SHP77 treated with DMSO at 0.1 percent for 48 hours (cell line): ENCODE measurements around the gene SEZ6L2.
"Not testable (repeated sequence)": the region's sequence is repeated elsewhere in the genome, so short reads cannot be mapped to it uniquely, and the experiment has no call there.

ENCODE experiments used
- DNase-seq: peaks from one replicate; lab custom pipeline; 2025; lab: John Stamatoyannopoulos, UW

The SEZ6L2 gene

DNA sequence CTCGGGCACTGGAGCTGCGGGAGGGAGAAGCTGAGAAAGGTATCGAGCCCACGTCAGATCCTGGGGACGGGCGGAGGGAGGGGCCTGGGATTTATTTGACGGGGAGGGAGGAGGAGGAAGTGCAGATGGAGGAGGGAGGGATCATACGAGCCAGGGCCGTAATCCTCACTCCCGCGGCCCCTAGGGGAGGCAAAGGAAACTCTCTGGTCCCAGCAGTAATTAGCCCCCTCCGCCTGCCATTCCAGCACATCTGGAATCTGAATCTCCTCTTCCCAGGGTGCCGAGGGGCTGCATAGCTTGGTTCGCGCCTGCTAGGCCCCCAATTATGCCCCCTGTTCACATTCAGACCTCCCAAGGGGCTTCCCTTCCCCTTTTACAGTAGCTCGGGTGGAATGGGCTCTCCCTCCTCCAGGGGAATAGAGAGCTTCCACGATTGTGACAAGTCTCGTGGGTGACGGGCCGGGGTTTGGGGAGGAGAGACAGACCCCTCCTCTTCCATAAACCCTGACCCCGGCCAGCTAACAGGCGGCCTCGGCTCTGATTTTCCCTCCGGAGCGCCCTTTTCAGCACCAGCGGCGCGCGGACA lies at the start of gene SEZ6L2:
SEZ6L2 (minus strand) TSS at position 35 of the 586 bp plus-strand sequence. CDS start 531 bp downstream, outside the sequence.
- DNase-seq = peak; percentile 91

DNA sequence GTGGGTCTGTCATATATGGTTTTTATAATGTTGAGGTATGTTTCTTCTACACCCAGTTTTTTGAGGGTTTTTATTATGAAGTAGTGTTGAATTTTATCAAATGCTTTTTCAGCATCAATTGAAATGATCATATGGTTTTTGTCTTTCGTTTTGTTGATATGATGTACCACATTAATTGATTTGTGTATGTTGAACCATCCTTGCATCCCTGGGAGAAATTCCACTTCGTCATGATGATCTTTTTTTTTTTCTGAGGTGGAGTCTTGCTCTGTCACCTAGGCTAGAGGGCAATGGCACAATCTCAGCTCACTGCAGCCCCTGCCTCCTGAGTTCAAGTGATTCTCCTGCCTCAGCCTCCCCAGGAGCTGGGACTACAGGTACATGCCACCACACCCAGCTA lies 48.5 kb upstream of the SEZ6L2 start:
- DNase-seq = no peak

DNA sequence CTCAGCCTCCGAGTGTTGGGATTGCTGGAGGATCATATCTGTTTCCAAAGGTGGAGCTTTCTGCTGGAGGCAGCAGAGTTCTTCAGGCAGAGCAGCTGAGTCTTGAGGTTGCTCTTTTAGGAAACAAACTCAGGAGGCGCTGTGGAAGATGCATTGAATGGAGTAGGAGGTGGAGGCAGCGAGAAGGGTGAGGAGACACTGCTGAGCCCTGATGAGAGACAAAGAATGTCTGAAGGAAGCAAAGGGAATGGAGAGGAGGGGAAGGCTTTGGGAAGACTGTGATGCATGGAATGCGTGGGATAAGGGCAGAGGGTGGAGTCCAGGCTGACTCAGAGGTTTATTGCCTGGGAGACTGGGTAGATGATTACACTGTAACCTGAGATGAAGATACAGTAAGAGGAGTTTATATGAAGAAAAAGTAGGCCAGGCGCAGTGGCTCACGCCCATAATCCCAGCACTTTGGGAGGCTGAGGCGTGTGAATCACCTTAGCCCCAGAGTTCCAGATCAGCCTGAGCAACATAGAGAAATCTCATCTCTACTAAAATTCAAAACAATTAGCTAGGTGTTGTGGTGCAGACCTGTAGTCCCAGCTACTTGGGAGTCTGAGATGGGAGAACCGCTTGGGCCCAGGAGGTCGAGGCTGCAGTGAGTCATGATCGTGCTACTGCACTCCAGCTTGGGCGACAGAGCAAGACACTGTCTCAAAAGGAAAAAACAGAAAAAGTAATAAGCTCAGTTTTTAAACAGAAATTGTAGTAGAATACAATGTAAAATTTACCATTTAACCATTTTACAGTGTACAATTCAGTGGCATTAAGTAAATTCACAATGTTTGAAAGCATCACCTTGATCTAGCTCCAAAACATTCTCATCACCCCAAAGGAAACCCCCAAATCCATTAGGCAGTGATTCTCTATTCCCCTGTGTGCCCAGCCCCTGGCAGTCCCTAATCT lies 44.8 kb upstream of the SEZ6L2 start:
- peak; percentile 53 for DNase-seq

DNA sequence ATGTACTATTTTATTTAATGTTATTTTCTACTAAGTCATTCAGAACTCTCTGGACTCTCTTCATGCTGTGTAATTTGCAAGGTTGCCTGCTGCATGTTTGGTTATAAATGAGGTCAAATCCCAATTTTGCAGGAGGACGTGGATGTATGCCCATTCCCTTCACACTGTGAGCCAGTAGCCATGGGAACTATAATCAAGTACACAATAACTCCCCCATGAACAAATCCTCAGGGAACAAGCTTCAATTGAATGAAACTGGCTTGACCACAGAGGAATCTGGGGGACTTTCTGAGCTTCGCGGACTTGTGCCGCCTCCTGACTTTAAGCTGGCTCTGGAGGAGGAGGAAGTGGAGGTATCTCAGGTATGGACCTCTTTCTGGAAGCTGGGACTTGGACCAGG lies 41.3 kb upstream of the SEZ6L2 start:
- DNase-seq = no peak

- not testable (repeated sequence) for DNase-seq
Measured at GRCh38 chr16:29931750-29932149, 32.4 kb upstream of the SEZ6L2 start.

GRCh38 chr16:29927070-29927905 lies 27.9 kb upstream of the SEZ6L2 start:
- no peak for DNase-seq

- no peak for DNase-seq
Measured at GRCh38 chr16:29926711-29927052, 27.3 kb upstream of the SEZ6L2 start.

- DNase-seq = peak; percentile 86
Measured at GRCh38 chr16:29925781-29926710, 26.7 kb upstream of the SEZ6L2 start, which contains the start of gene KCTD13. TSS of gene KCTD13 (minus strand) at chr16:29926226. CDS start at chr16:29926033, 193 bp downstream.

GRCh38 chr16:29925105-29925756 lies 25.9 kb upstream of the SEZ6L2 start:
- no peak for DNase-seq

DNA sequence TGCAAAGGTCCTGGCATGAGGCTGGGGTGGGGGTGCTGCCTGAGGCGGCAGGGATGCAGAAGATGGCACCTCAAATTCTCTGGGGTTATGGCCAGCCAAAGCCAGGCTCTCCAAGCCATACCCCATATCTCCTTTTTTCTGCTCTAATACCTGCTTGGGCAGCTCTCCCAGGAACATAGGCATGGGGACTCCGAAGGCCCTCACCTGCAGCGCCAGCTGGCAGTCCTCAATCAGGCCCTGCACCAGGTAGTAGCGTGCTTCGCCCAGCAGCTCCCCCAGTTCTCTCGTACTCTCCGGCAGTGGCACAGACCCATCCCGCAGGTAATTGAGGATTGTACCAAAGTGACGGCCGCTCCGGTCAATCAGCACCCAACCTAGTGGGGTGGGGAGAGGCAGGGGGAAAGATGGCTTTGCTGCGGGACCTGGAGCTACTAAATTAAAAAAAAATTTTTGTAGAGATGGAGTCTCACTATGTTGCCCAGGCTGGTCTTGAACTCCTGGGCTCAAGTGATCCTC lies 23.7 kb upstream of the SEZ6L2 start:
- DNase-seq = no peak

- no peak for DNase-seq
Measured at GRCh38 chr16:29922326-29922725, 23.0 kb upstream of the SEZ6L2 start.

GRCh38 chr16:29921034-29921385 lies 21.7 kb upstream of the SEZ6L2 start:
- DNase-seq = no peak

DNA sequence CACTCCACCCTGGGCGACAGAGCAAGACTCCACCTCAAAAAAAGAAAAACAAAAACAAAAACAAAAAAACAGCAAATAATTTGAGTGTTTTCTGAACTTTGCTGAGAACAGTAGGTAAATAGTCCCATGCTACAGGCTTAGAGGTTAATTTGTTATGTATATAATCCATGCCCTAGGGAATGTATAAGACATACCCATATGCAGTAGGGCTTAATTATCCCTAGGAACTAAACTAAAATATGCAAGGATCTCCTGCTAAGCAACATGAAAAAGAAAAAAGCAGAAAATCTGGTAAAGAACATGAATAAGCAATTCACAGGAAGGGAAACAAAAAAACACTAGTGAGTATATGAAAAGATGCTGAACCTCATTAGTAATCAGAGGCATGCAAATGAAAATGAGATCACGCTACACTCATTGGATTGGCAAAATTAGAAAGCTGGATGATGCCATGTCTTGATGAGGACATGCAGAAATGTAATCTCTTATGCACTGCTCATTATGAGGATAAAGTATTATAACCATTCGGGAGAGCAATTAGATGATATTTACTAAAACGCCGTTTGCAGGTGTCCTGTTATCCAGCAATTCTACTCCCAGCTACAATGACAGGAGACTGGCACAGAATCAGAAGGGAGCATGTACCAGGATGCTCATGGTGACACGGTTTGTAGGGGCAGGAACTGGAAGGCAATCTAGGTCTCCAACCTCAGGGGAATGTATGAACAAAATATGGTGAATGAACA lies 21.1 kb upstream of the SEZ6L2 start:
- DNase-seq = no peak

GRCh38 chr16:29916979-29917378 lies 17.6 kb upstream of the SEZ6L2 start:
- no peak for DNase-seq

- DNase-seq = no peak
Measured at GRCh38 chr16:29915590-29916247, 16.4 kb upstream of the SEZ6L2 start.

- no peak for DNase-seq
Measured at GRCh38 chr16:29913514-29913913, 14.2 kb upstream of the SEZ6L2 start.

- DNase-seq = no peak
Measured at GRCh38 chr16:29912087-29912486, 12.7 kb upstream of the SEZ6L2 start.

GRCh38 chr16:29911676-29912010 lies 12.3 kb upstream of the SEZ6L2 start:
- no peak for DNase-seq
